ENCODE data around the gene C10orf105. TPM values are rescaled to one million over a fixed set of nuclear protein-coding genes. Genes with fewer than 3 reads are reported as not detected.

C10orf105 gene
- total and polyA plus RNA-seq, 2 of the 8 experiments (the other 6 are each of a cell fraction or from before 2014, with no cell fraction given), result 0.71 to 0.73 TPM

DNA sequence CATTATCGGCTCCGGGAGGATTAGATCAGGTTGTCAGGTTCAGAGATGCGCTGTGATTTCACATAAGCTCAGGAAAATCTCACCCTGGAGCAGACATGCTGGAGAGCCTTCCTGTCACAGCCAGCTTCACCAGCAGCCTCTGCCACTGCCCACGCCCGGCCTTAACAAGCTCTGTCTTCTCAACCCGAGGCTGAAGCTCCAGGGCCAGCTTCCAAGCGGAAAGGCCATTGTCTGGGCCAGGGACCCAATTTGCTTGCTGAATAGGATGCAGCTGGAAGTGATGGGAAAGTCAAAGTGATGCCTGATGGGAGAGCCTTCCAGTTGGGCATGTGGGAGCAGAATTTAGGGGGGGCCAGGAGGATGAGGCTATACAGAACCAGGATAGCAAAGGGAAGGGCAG is 36.3 kb downstream of the C10orf105 start:
- Histone ChIP-seq H3K4me3 (ENCODE audit: extremely low read depth in 1 of 4, insufficient read depth in 2 of 4, low read depth in 3 of 4, low read length in 4 of 4) (no peak overlapping the region), H2BK20ac (ENCODE audit: low read length) (no peak overlapping the region), H3K27ac (ENCODE audit: low read depth, low read length) (no peak overlapping the region), H3K23me2 (ENCODE audit: low read depth, low read length) (no peaks in the 10 kb centered on the region), H3K4ac (replicated peaks; ENCODE audit: insufficient read length, low read depth, low read length) (no peak overlapping the region), H3K36me3 (ENCODE audit: control insufficient read depth in 2 of 4, insufficient read depth in 4 of 4, low read length in 3 of 4) (no peaks in the 10 kb centered on the region), H3K14ac (ENCODE audit: insufficient read length) (no peak overlapping the region), H3K4me2 (ENCODE audit: insufficient read depth in 1 of 2, low read depth in 2 of 2, low read length in 2 of 2) (no peak overlapping the region), H3K27me3 (replicated peaks in 1 of 4; ENCODE audit: control insufficient read depth in 3 of 4, extremely low read depth in 1 of 4, insufficient read depth in 3 of 4, low read length in 3 of 4) (no peaks in the 10 kb centered on the region; a peak in 1 of 7 replicates), H2BK120ac (replicated peaks; ENCODE audit: low read depth, low read length) (no peak overlapping the region), H3K9ac (replicated peaks in 1 of 4; ENCODE audit: extremely low read depth in 1 of 4, low read depth in 3 of 4, low read length in 3 of 4) (no peak overlapping the region), H2BK12ac (ENCODE audit: low read depth, low read length) (no peak overlapping the region), H4K20me1 (replicated peaks in 1 of 2; ENCODE audit: control insufficient read depth in 1 of 2, insufficient read depth in 2 of 2, low read length in 2 of 2) (no peaks in the 10 kb centered on the region), H3K23ac (ENCODE audit: insufficient read length) (no peak overlapping the region), H3K56ac (replicated peaks; ENCODE audit: insufficient read length, low read depth, low read length) (no peak overlapping the region), H4K8ac (ENCODE audit: extremely low read depth, insufficient read depth, low read length) (no peak overlapping the region), H3K79me2 (ENCODE audit: control insufficient read depth in 1 of 2, insufficient read depth in 2 of 2, low read length in 2 of 2) (no peaks in the 10 kb centered on the region), H3K4me1 (replicated peaks in 1 of 4; ENCODE audit: control insufficient read depth in 3 of 4, insufficient read depth in 4 of 4, low read length in 3 of 4) (peaks cover 7 to 25% (median 9%) of the 10 kb centered on the region in 4 experiments), H2AFZ (ENCODE audit: low read length) (no peak overlapping the region), H4K5ac (ENCODE audit: insufficient read length, low read depth, low read length) (no peak overlapping the region), H3K79me1 (ENCODE audit: low read depth, low read length) (no peaks in the 10 kb centered on the region), H2BK5ac (ENCODE audit: low read depth, low read length) (no peak overlapping the region), H3K9me3 (ENCODE audit: insufficient read depth in 2 of 2, low read depth in 1 of 2, low read length in 1 of 2) (peaks cover 0 to under 1% of the 10 kb centered on the region in 2 experiments; a peak in 1 of 4 replicates), H4K91ac (replicated peaks; ENCODE audit: insufficient read length, low read length) (no peak overlapping the region), H3K18ac (ENCODE audit: extremely low read depth, low read length) (no peak overlapping the region), H2BK15ac (ENCODE audit: low read length) (no peak overlapping the region), H2AK5ac (ENCODE audit: low read depth, low read length) (no peak overlapping the region)
- no peak for TF ChIP-seq SIRT6 (IDR thresholded peaks at IDR 0.05; ENCODE audit: low read length)
- no peak for TF ChIP-seq TBP (IDR thresholded peaks at IDR 0.05; ENCODE audit: low read depth, low read length)
- TF ChIP-seq YY1 (IDR thresholded peaks at IDR 0.05; ENCODE audit: low read depth, low read length), result no peak
- TF ChIP-seq TAF1 (IDR thresholded peaks at IDR 0.05; ENCODE audit: low read depth, low read length), result no peak
- TF ChIP-seq SP2 (IDR thresholded peaks at IDR 0.05; ENCODE audit: low read length), result no peak
- TF ChIP-seq KDM1A (IDR thresholded peaks at IDR 0.05; ENCODE audit: borderline replicate concordance, low read length), result no peak
- no peak for TF ChIP-seq PHF8 (conservative IDR thresholded peaks at IDR 0.05; ENCODE audit: low read depth, low read length)
- TF ChIP-seq RFX5 (IDR thresholded peaks at IDR 0.05; ENCODE audit: borderline replicate concordance, low read depth, low read length), result no peak
- DNase-seq (ENCODE audit: low read depth in 1 of 2, low spot score in 2 of 2) (no peak), FAIRE-seq (no peak)
- 85% methylated on average over 7 of the region's 7 CpGs; no CpG with 5 or more reads in 1 of the 2 experiments for WGBS, 2 experiments (ENCODE audit: extremely low coverage in 1 of 2, insufficient coverage in 1 of 2, insufficient read length in 1 of 2, insufficient replicate concordance in 2 of 2, low coverage in 1 of 2, low lambda C conversion rate in 2 of 2, missing lambda C conversion rate in 1 of 2)
- ChIA-PET POLR2A (ENCODE audit: partially characterized antibody) (interaction anchor here (0.6 kb wide), 1 partner anchor 14 kb away, joined by 3 read pairs; no protein-coding TSS in a partner anchor), CTCF (ENCODE audit: partially characterized antibody) (interaction anchor here (0.9 to 5.5 kb wide), 4 partner anchors 12 to 288 kb away, joined by 3 to 63 read pairs (median 4); no protein-coding TSS in a partner anchor)
